Measurements from ENCODE around the gene TSPAN14.
A peak's percentile ranks its signal among the peaks of the same experiment; 100 is the strongest.

The TSPAN14 gene

DNA sequence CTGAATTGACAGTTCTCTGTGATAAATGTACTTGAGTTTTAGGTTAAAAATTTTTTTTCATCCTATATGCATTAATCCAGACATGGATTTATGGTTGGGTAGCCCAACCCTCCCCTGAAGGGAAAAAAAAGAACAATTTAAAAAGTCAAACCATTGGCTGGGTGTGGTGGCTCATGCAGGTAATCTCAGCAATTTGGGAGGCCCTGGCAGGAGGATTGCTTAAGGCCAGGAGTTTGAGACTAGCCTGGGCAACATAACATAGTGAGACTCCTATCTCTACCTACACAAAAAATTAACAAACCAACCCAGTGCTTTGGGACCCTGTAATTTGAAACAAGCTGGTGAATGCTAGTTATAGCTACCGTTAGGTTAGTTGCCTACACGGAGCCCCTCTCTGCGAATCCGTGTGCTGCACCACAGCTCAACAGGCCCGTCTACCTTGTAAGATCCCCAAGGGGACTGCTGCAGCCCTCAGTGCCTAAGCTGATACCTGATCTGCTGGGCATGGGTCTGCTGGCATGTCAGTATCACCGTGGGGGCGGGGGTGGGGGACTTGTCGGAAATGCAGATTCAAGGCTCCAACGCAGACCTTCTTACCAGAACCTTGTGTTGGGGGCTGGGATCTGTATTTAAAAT, 32.8 kb downstream of the TSPAN14 start:
- DNase-seq (ENCODE audit: insufficient read length, low spot score) (no peak), FAIRE-seq (no peak)

DNA sequence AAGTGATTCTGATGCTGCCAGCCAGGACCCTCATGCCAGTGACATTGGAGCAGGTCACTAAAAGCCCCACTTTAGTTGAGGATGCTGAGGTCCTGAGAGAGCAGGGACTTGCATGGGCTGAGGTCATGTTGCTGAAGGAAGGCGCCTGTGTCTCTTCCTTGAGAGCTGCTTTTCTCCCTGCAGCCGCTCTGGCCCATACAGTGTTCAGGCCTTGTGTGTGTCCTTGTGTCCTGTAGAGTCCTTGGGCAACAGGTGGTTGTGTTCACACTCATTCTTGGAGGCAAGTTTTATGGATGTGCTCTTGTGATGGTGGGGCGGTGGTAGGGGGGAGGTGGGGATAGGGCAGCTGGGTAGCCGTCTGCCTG, 33.3 kb downstream of the TSPAN14 start:
- DNase-seq (ENCODE audit: insufficient read length, low spot score) (no peak), FAIRE-seq (no peak)

DNA sequence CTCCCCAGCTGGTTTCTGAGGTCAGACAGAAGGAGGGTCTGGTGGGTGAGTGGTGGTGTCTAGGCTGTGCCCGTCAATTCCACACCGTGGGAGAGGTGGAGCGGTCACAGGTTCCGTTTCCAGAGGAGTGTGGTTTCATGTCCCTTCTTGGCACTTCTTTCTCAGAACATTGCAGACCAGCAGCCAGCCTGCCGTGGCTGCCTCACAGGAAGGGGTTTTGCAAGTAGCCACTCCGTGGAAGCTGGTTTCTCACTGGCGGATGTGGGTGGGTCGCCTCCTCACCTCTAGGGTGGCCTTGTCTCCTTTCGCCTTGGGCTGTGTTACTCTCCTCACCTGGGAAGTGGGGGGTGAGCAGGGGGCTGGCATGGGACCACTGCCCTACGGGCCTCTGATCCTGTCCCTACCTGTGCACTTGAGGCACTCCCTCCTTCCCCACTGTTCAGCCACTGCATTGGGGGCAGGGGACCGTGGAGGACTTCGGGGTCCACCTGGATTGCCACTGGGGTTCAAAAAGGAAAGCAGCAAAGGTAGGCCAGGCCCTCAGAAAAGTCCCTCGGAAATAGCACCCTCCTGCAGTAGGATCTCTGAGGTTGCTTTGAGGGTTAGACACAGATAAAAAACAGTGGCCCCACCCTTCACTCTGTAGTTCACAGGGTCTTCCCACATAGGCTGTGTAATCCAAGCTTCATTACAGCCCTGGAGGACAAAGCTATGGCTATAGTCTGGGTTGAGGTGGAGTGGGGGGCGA, 33.9 kb downstream of the TSPAN14 start:
- DNase-seq (ENCODE audit: insufficient read length, low spot score) (no peak), FAIRE-seq (no peak)

- FAIRE-seq, result no peak
- no peak for DNase-seq (ENCODE audit: insufficient read length, low spot score)
These were observed 34.5 kb downstream of the TSPAN14 start for GRCh38 chr10:80488539-80489066.

GRCh38 chr10:80489371-80490112, 35.4 kb downstream of the TSPAN14 start:
- DNase-seq (ENCODE audit: insufficient read length, low spot score) (no peak), FAIRE-seq (no peak)

DNA sequence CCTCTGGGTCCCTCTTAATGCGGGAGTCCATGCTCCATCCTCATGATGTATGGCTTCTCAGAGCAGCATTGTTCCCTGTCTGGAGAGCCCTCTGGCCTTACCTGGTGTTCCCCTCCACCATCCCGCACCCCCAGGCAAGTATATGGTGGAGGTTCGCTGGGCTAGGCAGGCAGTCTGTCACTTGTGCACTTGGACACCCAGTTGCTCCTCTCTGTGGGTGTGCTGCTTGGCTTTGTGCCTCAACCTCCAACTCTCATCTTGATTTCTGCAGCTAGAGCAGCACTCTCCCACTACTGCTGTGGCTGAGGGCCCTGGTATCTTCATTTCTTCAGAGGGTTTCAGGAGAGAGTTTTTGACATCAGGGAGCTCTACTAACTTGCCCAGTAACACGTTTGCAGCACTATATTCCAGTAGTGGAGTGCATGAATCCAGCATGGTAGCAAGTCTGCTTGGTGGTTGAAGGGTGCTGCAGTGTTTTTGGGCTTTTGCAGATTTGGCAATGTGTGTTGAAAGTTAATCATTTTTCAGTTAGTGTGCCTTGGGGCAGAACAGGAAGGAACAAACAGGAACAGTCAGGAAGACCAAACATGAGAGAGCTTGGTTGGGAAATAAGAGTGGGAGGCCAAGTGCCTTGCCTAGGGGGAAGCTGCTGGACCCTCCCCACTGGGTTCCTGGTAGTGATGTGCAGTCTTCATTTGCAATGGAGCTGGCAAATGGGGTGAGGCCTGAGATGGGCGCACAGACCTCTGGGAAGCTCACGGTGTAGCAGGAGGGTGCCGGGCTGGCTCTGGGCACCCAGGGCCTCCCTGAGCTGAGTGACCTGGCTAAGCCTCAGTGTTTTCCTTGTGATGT, 37.4 kb downstream of the TSPAN14 start:
- DNase-seq (ENCODE audit: insufficient read length, low spot score) (no peak), FAIRE-seq (no peak)

GRCh38 chr10:80492848-80493521, 38.9 kb downstream of the TSPAN14 start:
- DNase-seq (ENCODE audit: insufficient read length, low spot score) (no peak), FAIRE-seq (no peak)

- FAIRE-seq (no peak), DNase-seq (ENCODE audit: insufficient read length, low spot score) (no peak)
These were observed 39.5 kb downstream of the TSPAN14 start for GRCh38 chr10:80493522-80494051.

DNA sequence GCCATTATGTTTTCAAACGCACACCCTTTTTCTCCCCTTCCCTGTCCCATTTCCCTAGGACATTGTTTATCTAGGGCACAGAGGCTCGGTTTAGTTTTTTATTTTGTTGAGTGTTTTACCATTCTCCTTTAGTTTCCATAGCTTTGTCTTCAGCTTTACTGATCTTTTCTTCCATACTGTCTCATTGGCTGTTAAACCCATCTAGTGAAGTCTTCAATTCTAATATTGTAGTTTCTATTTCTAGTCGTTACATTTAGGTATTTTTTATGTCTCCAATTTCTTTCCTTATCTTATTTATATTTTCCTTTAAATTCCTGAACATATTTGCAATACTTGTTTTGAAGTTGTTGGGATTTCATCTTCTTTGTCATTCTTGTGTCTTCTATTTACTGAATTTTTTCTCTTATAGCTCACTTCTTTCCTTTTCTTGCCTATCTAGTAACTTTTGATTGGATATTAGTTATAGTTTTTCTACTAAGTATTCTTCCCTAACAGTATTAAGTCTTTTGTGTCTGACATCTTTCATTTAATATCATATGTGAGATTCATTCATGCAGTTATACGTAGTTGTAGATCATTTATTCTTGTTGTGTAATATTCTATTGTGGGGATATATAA, 42.6 kb downstream of the TSPAN14 start:
- no peak for DNase-seq (ENCODE audit: insufficient read length, low spot score)
- FAIRE-seq, result no peak

DNA sequence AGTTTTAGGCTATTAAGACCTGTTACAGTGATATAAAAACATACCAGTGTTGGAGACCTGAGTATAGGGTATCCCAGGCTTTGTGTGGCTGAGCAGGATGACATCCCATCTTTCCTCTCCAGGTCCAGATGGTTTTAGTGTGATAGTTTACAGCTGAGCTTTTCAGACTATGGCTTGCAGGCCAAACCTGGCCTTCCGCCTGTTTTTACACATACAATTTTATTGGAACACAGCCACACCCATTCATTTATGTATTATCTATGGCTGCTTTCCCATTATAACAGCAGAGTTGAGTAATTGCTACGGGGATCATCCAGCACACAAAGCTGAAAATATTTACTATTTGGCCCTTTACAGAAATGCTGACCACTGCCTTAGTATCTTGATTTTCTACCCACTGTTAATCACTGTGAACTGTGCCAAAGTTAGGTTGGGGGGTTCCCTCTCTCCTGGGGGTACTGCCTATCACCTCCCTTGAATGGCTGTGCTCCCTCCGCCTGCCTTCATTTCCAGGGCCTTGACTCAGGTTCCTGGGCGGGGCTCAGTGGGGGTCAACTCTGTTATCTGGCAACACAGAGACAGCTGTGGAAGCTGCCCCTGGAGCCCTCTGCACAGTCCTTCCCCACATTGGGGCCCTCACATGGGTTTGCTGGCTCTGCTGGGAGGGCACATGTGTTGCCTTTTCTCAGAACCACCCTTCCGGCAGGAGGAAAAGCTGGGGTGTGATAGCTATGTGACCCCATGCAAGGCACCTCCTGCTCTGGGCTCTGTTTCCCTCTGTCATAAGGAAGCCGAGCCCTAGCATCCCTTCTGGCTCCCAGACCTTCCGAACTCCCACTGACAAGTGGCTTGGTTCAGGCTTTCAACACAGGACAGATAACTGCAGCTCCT, 43.3 kb downstream of the TSPAN14 start:
- FAIRE-seq (no peak), DNase-seq (ENCODE audit: insufficient read length, low spot score) (no peak)

GRCh38 chr10:80498078-80498832, 44.1 kb downstream of the TSPAN14 start:
- FAIRE-seq, result no peak
- no peak for DNase-seq (ENCODE audit: insufficient read length, low spot score)

DNA sequence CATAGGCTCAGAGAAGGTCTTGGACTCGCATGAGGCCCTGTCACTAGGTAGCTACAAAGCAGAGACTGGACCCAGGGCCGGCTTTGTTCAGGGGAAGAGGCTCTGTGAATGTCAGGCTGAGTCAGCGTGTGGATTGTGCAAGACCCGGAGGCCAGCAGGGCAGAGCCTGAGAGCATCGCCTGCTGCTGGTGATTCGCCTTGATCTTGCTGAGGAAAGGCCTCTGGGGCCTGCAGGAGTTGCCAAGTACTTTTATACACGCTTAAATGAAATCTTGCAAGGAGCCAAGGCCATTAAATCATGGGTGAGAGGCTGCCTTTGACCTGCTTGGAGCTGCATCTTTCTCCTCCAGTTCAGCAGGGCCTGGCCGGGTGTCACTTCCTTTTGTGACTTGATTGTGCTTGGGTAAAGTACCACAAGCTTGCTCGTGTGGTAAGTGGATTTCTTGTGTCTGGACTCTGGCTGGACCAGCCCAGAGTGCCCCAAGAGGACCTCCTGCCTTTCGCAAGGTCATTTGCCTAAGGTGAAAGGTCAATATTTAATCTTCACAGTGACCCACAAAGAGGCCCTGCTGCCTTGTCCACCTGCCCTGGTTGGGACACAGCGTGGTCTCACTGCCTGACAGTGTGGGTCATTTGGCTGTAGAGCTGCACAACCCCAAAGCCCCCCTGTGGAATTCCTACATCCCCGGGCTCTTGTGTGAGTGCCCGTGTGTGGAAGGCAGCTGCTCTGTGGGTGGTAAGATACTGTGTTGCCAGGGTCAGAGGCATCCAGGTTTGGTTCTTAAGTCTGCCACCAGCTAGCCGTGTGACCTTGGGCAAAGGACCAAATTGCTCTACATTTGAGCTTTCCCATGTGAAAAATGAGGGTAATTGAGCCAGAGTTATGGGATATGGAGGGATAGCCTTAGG, 45.0 kb downstream of the TSPAN14 start:
- DNase-seq (ENCODE audit: insufficient read length, low spot score) (peak; percentile 88), FAIRE-seq (peak; percentile 48)

GRCh38 chr10:80500572-80501380, 46.7 kb downstream of the TSPAN14 start:
- FAIRE-seq (no peak), DNase-seq (ENCODE audit: insufficient read length, low spot score) (no peak)

GRCh38 chr10:80501381-80501912, 47.3 kb downstream of the TSPAN14 start:
- FAIRE-seq, result no peak
- peak; percentile 34 for DNase-seq (ENCODE audit: insufficient read length, low spot score)

DNA sequence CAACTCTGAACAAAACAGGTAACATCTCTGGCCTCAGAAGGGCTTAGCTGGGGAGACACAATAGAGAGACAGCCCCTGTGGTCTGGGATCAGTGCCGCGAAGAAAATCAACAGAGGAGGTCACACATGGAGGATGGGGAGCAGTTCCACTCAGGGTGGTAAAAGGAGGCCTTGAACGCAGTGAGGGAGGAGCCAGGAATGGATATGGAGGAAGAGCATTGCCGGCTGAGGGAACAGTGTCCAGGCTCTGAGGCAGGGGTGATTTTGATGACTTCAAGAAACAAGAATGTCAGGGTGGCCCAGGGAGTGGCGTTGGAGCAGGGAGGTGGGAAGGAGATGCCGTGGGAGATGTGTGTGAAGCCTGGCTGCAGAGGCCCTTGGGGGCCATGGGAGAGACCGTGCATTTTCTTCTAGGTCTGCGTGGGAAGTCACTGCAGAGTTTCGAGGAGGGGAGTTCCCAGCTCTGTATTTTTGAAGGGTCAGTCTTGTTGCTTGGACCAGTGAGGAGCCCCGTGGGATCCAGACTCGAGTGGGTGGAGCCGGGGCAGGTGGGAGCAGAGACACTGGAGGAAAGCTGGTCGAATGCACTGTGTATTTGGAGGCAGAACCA, 47.9 kb downstream of the TSPAN14 start:
- DNase-seq (ENCODE audit: insufficient read length, low spot score) (no peak), FAIRE-seq (no peak)
